GM19467 (cell line): ENCODE results near the gene LAMB1.
A peak's percentile ranks its signal among the peaks of the same experiment; 100 is the strongest.

Source experiments
- ATAC-seq: cut with Tn5 transposase; IDR thresholded peaks from one replicate; pipeline ENCODE4 v1.9.1; 2021; ENCODE audit warnings: mild to moderate bottlenecking, moderate library complexity; ENCODE audit not compliant: unreplicated experiment

Gene LAMB1

DNA sequence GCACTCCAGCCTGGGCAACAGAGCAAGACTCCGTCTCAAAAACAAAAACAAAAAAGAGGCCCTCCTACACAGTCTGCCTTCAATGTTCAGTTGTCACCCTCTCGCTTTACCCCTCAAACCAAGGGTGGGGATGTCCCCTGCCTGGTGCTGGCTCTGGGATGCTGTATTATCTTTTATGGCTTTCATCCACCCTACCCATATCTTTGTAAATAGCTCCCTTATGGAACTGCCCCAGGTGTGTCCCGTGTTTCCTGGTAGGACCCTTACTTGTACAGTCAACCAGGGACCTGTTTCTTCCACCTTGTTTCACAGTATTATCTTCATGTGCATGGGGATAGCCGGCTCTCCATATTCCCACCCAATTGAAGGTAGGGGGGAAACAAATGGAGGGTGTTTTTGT, 15.7 kb upstream of the LAMB1 start:
- ATAC-seq, result no peak

DNA sequence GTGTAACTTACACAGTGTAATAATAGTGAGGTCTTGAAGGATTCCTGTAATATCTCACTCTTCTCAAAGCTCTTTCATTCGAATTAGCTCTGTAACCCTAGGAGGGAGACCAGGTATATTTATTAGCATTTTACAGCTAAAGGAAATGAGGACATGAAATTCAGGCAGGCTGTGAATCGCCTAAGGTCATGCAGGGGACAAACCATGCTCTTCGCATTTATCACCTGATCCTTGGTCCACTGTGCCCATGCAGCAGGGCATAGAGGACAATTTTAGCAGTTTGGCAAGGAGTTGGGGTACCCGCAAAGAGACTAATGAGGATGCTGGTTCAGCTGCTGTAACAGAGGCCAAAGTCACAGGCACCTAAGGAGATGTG, 14.8 kb upstream of the LAMB1 start:
- no peak for ATAC-seq

DNA sequence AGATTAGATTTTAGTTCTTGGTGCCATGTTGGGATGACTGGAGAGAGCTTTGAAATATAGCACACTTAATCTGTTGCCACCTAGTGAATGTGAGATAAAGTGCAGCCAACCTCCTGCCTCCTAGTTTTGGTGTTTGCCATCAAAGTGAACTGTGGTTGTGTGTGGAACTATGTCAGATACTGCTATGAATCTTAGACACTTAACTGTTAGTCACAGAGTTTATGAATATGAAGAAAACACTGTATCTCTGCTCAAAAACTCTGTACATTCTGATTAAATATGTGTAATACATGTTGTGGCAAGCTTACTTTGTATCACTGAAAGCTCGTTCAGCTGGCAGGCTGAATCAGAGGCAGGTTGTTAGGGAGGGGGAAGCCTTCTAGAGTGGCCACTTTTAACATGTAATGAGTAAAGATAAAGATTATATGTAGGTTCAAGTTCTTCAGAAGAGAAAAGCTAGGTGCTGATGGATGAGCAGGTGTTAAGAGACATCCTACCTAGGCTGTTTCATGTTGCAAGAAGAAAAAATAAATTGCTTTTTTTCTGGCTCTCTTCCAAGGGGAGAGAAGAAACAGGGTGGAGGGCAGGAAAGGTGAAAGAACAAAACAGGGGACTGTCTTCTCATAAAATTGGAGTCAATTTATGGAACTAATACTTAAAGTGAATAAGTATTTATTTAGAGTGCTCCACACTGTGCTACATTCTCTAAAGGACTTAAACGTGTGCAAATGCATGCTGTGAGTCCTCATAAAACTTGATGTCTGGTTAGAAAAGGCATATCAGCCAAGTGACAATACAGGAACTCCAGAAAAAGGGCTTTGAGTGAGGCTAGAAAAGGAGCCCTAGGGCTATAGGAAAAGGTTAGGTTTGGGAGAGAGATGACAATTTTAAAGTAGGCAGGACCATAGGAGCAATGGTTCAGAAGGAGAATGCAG, 14.1 kb upstream of the LAMB1 start:
- no peak for ATAC-seq

DNA sequence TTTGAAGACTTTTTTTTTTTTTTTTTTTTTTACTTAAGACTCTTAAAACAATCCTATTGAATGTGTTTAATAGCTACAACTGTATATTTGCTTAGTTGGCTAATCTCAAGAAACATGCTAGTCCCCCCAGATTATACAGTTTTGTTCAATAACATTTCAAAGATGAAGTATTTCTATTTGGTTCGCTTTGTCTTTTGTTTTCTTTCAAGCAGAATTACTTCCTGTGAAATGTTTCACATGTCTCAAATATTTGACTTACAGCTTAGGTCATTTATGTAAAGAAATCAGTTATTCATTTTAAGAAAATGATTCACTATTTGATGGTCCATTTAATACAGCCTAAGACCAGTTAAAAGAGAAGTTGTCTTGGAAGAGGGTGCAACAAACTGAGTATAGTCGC, 12.8 kb upstream of the LAMB1 start:
- no peak for ATAC-seq

DNA sequence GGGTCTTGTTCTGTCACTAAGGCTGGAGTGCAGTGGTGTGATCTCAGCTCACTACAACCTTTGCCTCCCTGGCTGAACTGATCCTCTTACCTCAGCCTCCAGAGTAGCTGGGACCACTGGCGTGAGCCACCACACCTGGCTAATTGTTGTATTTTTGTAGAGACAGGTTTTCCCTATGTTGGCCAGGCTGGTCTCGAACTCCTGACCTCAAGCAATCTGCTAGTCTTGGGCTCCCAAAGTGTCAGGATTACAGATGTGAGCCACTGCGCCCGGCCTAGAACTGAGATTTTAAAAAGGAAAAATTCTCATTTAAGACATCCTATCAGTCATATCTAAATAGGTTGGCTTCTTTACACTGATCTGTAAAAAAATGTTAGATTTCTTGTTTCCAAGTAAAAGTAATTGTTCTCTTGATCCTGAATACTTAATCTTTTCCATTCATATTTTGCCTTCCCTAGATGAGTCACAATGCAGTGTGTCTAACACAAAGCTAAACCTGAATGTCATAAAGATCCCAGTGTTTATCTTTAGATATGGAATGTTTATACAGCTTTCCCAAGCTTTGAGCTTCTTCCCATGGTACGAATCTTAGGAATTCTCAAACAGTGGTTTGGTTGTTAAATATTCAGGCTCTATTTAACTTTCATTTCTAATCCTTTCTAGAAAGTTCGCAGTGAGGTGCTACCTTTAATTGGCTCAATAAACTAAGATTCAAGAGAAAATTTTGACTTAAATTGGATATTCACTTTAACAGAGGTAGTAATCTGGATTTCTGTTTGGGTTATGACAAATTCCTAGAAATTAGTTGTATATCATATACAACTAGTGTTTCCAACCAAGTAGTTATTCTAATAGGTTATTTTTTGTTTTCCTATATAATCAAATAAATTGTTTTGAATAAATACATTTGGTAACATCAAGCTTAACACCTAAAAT, 12.1 kb upstream of the LAMB1 start:
- no peak for ATAC-seq

DNA sequence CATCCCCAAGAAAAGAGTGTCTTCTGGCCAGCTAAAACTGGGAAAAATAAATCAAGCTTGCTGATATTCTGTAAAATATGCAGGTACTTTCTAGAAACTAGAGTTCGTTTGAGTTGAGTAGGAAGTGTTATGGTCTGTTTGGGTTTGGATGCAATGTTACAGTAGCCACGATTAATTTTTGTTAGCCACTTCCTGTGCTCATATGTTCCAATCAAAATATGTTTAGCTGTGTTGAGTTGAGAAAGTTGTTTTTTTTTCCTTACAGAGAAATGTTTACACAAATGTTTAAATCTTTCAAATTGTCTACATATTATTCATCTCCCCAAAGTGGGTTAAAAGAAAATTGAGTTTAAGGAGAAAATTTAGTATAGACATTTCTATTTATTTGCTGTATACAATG, 11.3 kb upstream of the LAMB1 start:
- no peak for ATAC-seq

DNA sequence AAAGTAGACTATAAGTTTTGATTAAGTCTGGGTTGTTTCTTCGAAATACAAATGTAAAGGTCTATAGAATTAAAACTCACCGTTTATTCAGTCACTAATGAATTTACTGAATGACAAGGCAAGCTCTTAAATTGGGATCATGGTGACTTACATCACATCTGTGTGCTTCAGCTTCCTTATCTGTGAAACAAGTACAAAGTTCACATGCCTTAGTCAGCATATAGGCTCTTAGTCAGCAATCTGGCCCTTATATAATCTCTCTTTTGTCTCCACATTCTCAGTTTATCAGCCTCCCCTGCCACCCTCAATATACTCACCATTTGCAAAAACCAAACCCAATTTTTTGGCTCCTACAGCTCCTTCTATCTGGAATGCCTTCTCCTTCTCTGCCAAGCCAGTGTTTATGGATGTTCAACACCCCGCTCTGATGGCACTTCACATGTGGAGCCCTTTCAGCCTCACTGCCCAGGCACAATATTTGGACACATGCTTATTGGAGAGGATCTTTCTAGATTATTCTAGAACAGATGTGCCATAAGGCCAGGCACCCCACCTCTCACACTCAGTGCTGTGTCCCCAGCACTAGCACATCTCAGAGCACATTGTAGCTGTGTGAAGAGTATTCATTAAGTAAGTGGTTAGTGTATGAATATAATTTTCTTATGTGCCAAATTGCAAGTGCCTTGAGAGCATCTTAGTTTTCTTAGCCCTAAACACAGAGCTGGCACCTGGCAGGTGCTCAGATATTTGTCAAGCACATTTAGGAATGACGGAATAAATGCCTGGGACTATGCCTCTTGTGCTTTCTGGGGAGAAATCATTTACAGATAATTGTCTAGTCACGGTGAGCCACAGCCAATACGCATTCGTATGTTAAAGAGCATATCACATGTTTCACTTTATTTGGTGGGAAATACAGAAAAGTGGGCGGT, 9.8 kb upstream of the LAMB1 start:
- ATAC-seq, result no peak

DNA sequence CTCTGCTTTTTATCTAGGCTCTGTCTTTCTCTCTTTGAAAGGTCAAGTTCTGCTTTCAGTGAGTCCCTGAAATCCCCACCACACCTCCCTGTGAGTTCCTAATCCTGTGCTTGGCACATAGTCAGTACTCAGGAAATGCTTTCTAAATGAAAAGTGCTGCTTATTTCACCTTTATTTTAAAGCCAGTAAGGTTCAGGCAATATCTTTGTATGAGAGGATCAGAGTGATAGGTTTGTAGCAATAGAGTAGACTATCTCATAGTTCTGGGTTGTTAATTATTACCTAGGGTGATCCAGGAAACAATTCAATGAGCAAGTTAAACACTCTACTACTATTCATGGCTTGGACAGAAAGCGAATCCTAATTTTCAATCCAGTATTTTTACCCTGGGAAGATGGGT, 7.4 kb upstream of the LAMB1 start:
- ATAC-seq, result no peak

DNA sequence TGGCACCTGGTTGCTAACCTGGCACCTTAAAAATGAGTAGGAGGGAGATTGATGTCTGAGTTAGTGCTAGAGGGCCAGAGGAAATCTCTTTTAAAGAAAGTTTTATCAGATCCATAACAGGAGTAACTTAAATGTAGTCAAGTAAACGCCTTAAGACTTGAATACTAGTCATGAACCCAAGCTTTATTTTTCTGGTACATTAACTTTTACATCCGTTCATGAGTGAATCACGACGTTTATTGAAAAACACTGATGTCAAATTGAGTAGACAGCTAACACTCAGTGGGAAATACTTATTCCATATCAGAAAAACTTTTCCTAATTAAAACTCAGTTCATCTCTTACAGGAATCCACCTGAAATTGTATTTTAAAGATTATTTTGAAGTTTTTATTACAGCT, 6.9 kb upstream of the LAMB1 start:
- no peak for ATAC-seq

DNA sequence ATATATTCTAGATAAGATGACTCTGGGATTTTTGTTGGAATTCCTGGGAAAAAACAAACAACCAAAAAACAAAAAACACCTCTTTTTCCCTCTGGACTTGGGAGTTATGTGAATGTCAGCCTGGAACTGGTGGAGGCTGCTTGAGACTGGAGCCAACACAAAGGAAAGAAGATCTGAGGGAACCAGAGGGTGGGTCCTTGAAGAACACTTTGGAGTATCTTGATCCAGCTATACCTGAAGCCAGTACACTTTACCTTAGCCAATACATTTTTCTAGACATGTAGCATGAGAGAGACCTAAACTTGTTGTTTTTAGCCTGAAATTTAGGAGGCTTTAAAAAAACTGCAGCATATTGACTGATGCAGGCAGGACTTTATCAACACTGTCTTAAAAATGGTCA, 5.9 kb upstream of the LAMB1 start:
- ATAC-seq, result no peak

DNA sequence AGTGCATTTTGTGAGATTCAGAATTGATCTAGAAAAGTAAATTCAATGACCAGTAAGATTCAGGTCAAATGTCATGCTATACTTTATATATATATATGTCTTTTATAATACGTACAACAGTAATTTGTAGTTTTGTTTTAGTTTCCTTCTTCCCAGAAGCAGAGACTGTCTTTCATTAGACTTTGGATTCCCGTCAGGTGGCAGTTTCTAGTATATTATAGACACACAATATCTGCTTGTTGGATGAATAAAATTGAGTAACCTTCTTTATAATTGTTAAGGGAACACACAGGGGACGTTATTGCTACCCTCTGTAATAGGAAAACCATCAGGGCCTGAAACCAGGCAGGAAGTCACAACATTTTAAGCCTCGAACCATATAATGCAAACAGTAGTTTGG, 5.3 kb upstream of the LAMB1 start:
- no peak for ATAC-seq

DNA sequence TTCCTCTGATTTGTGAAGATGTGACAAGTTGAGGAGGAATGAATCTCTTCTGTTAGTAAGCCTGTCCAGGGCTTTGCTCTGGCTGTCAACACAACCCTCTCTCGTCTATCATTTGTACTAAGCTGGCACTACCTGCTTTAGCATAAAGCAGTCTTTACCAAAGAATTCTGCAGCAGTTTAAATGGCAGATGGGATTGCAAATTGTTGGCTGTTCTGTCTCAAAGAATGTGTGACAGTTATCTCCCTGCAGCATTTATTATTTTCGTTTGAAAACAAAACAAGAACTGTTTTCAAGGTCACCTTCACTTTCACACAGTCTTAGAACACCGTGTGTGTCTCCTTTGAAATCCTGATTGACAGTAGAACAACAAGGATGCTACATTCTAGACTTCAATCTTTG, 4.8 kb upstream of the LAMB1 start:
- no peak for ATAC-seq

DNA sequence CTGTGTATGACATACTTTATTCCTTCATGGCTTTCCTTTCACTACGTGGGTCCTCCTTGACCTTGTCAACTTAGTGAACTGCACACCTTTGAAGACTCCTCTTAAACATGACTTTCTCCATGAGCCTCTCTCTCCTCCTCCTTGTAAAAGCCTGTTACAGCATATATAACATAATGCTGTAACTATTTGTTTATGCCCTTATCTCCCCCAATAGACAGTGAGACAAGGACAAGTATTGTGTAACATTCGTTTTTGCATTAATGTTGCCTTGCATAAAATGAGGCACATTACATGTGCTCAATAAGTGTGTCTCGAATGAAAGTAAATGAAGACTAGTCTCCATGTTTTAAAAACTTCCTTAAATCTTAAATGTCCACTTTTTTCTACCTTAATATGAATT, 4.3 kb upstream of the LAMB1 start:
- ATAC-seq, result no peak

DNA sequence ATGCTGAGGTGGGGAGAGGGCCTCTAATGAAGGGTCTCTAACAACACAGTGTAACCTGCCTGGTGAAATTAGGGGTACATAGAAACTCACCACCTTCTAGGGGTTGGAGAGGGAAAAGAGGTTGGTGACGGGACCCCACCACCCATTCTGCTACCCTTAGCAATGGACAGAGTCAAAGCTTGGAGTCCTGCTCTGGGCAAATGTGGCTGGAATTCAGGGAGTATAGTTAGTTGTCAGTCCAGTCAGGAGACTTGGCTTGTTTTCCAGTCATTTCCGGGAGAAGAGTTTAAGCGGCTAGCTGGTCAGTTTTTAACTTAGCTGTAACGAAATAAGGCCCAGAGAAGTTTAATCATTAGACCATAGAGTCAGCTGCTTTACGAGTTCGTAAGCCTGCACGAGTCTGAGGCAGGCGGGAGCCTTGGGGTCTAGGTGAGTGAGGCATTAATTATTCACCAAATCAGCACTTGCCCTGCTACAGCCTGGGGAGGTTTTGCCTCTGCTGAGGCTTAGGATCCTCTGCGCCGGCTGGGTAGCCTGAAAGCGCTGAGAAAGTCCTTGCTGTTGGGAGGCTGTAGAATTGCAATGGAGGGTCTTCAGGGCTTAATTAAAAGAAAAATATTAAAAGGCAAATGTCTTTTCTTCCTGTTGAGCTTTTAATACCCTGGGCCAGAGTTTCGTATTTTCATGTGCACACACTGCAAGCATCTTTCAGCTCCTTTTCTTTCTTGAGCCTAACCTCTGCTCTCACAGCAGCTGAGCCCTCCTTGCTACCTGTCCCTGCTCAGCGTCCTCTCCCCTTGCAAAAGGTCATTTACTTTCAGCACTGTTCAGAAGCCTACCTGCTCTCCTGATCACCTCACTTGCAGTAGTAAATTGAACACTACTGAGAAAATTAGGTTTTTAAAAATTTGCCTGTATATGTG, 1.5 kb upstream of the LAMB1 start:
- ATAC-seq, result peak; percentile 53

DNA sequence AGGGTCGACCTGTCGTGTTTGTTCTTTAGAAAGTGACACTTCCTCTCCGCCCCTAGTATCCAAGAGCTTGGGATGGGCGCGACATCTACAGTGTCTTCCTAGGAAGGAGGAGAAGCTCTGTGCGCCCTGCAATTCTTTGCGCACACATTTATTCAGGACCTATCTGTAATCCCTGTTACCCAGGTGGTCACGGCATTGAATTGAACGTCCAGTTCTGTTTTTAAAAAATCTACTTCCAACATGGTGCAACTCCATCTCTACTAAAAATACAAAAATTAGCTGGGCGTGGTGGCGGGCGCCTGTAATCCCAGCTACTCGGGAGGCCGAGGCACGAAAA, 606 bp upstream of the LAMB1 start:
- ATAC-seq, result no peak

DNA sequence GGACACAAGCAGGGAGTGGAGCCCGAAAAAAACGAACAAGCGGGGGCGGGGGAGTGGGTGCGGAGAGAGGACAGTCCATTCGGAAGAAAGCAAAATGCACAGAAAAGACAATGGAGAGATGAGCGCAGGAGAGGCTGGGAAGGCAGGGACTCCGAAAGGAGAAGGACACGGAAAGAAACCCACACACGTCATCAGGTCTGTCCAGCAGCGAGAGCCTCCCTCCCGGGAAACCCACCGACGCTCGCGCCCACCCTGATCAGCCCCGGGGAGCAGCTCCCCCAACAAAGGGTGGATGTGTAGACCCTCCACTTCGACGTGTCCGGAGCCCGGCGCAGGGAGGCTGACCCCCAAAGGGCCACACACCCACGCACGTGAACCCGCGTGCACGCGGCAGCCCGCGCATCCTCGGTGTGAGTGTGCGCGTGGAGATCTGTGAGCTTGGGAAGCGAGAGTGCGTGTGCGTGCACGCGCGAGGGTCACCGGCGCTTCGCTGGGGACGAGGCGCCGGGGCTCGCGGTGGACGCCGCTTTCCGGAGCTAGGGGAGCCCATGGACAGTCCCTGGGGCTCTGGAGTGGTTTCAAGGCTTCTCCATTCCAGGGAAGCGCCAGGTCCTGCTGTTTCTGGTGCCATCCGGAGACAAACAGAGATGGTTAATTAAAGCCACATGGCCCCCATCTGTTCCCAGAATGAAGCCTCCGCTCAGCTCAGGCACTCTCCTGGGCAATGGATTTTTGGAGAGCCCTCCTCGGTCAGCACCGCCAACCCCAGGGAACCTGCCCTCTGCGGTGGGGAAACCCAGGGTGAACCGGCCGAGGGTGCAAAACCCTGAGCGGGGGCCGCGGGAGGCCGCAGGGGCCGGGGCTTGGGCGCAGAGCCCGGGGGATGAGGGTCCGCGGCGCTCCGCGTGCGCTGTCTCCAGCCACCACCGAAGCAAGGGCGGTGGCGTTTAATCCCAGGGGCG, 916 bp downstream of the LAMB1 start:
- ATAC-seq, result no peak

DNA sequence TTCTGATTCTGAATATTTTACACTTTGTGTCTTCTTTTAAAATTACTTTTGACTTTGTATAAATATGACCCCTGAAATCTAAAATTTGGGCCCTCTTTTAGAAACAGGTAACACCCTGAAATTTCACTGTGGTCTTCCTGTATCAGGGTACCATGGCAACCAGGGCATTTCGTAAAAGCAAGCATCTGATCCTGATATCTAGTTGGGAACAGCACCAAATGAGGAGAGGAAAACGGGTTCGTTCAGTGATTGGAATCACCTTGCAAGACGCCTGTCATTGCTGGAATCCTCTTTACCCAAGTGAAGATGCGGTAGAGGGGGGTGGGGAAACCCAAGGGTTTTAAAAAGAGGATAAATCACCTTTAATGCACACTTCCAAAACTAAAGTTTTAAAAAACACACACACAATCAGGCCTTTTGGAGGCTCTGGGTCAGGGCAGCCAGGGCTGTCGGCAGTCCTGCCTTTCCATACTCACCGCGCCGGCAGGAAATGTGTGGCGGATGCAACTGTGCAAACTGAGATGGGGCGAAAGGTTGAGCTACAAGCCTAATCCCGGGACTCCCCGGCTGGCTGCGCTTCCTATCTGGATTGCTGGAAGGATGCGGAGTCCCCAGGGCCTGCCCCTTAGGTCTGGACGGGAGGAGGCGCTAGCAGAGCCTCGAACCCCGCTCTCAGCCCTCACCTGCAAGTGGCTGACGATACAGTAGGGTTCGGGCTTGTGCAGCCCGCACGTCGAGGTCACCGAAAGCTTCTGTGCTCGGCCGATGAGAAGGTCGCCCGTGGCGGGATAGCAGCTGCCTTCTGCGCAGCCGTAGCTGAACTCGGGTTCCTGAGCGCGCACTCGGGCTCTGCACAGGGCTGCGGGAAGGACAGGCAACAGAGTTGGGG, 1.8 kb downstream of the LAMB1 start:
- ATAC-seq, result no peak
